Measurements from ENCODE around the gene ABCB9. TPM values are rescaled to one million over a fixed set of nuclear protein-coding genes. Genes with fewer than 3 reads are reported as not detected.

ABCB9 gene
- total RNA-seq, 4 donors from 2014 or later, result 2.3 to 8.4 (median 3.5) TPM

DNA sequence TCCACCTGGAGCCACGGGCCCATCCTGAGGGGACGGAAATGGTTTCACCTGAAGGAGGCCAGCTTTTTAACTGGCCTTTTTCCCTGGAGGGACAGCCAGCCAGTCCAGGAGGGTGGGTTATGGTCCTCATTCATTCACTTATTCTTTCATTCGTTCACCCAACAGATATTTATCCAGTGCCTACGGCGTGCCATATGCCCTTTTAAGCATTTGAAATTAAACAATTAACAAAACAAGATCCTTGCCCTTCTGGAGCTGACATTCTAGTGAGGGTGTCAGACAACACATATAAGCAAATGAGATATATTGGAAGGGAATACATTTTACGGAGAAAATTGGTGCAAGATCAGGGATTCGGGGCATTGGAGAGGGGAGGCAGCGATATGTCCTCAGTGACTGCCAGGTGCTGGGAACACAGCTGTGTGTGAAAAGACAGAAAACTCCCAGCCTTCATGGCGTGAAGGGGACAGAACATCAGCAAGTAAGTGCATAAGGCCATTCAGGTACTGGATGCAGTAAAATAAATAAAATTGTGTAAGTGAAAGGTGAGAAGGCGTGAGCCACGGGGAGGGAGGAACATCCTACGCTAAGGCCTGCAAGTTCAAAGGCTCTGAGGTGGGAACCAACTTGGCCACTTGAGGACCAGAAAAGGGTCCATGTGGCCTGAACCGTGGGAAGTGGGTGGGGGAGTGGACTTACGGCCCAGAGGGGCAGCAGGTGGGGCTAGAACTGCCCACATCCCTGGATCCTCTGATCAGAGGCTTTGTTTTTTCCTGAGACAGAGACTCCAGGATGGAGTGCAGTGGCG lies 684 bp upstream of the ABCB9 start:
- peak overlapping the region in 1 of 2 donors; percentile 66 for H3K4me3 ChIP-seq
- H3K36me3 ChIP-seq, result no peaks in the 10 kb centered on the region
- TF ChIP-seq, protein P1, sequence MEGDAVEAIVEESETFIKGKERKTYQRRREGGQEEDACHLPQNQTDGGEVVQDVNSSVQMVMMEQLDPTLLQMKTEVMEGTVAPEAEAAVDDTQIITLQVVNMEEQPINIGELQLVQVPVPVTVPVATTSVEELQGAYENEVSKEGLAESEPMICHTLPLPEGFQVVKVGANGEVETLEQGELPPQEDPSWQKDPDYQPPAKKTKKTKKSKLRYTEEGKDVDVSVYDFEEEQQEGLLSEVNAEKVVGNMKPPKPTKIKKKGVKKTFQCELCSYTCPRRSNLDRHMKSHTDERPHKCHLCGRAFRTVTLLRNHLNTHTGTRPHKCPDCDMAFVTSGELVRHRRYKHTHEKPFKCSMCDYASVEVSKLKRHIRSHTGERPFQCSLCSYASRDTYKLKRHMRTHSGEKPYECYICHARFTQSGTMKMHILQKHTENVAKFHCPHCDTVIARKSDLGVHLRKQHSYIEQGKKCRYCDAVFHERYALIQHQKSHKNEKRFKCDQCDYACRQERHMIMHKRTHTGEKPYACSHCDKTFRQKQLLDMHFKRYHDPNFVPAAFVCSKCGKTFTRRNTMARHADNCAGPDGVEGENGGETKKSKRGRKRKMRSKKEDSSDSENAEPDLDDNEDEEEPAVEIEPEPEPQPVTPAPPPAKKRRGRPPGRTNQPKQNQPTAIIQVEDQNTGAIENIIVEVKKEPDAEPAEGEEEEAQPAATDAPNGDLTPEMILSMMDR (IDR thresholded peaks at IDR 0.05), result no peak
- TF ChIP-seq POLR2A (IDR thresholded peaks at IDR 0.05), result no peak
- WGBS, 2 donors (ENCODE audit: low coverage in 1 of 2), result 40 to 66% methylated on average over 5 to 14 of the region's 15 CpGs
- peaks cover 0 to 43% (median 24%) of the 10 kb centered on the region in 3 donors for H3K4me1 ChIP-seq
- H3K9me3 ChIP-seq, result no peaks in the 10 kb centered on the region
- H3K27ac ChIP-seq, result peak overlapping the region in 3 of 4 donors; percentile 61 to 74 (median 72)
- no peak for ATAC-seq
- H3K27me3 ChIP-seq, result no peaks in the 10 kb centered on the region

DNA sequence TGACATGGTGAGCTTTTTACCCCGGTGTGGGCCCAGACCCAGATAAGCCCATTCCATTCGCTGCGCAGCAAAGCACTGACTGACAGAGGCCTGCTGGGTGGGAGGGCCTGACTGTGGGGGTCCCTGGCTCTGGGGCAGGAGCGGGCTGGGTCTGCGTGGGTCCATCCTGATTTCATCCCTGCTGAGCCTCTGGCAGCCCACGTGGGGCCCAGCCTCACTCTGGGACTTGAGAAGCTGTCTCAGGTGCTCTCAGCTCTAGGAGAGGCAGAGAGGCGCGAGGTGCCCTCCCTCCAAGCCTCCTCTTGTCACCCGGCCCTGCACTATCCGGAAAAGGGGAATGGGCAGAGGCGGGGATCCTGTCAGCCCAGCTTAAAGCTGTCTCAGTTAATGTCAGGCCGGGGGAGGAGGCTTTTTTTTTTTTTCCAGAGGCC lies 927 bp downstream of the ABCB9 start:
- no peaks in the 10 kb centered on the region for H3K36me3 ChIP-seq
- H3K9me3 ChIP-seq, result no peaks in the 10 kb centered on the region
- ATAC-seq, result no peak
- H3K4me3 ChIP-seq, result peak overlapping the region in 1 of 2 donors; percentile 66
- H3K27me3 ChIP-seq, result no peaks in the 10 kb centered on the region
- peak overlapping the region in 2 of 4 donors; percentile 72 to 74 for H3K27ac ChIP-seq
- TF ChIP-seq POLR2A (IDR thresholded peaks at IDR 0.05), result no peak
- TF ChIP-seq, protein P1 (IDR thresholded peaks at IDR 0.05), result no peak
- no peak for TF ChIP-seq EP300 (IDR thresholded peaks at IDR 0.05)
- no peak for TF ChIP-seq POLR2AphosphoS5 (IDR thresholded peaks at IDR 0.05)
- H3K4me1 ChIP-seq, result peaks cover 0 to 50% (median 24%) of the 10 kb centered on the region in 3 donors
- 29% methylated on average over 2 of the region's 12 CpGs; no CpG with 5 or more reads in 1 of the 2 donors for WGBS, 2 donors (ENCODE audit: low coverage in 1 of 2)

DNA sequence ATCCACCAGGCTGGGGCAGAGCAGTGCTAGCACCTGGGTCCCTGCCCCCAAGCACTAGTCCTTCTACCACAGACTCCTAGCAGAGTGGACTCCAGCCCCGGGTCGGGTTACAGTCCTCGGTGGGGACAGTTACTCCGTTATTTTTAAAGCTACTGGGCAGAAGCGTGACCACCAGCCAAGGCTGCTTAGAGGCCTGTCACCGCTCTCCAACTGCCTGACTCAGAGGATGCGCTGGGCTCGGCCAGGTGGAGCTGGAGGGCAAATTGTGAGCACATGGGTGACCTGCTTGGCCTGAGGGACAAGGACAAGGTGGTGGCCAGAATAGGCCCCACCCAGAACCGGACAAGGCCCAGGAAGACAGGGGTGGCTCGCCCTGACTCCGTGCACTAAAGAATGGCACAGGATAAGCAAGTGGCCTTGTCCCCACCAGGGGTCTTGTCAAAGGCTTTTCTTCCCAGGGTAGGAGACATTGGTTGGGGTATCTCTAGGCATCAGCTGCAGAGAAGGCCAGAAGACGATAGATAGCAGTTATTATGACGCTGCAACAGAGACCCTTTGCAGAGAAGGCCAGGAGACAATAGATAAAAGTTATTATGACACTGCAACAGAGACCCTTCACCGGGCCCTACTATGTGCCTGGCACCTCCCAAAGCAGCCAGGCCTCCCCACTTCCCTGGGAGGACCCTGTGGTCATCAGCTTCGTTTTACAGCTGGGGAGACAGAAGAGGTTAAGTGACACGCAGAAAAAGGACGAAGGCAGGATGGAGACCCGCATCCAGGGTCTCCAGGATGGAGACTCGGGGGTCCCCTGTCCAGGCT lies 1.6 kb downstream of the ABCB9 start:
- WGBS, 2 donors (ENCODE audit: low coverage in 1 of 2), result 75 to 85% methylated on average over 7 to 9 of the region's 19 CpGs
- H3K27ac ChIP-seq, result no peak overlapping the region
- ATAC-seq, result no peak
- TF ChIP-seq EP300 (IDR thresholded peaks at IDR 0.05) (no peak), POLR2A (IDR thresholded peaks at IDR 0.05) (no peak), POLR2AphosphoS5 (IDR thresholded peaks at IDR 0.05) (no peak)
- TF ChIP-seq, protein P1 (IDR thresholded peaks at IDR 0.05), result no peak
- H3K27me3 ChIP-seq, result no peaks in the 10 kb centered on the region
- no peak overlapping the region for H3K4me3 ChIP-seq
- peaks cover 0 to 50% (median 24%) of the 10 kb centered on the region in 3 donors for H3K4me1 ChIP-seq
- no peaks in the 10 kb centered on the region for H3K9me3 ChIP-seq
- peaks cover 0 to 6% of the 10 kb centered on the region in 2 donors for H3K36me3 ChIP-seq

DNA sequence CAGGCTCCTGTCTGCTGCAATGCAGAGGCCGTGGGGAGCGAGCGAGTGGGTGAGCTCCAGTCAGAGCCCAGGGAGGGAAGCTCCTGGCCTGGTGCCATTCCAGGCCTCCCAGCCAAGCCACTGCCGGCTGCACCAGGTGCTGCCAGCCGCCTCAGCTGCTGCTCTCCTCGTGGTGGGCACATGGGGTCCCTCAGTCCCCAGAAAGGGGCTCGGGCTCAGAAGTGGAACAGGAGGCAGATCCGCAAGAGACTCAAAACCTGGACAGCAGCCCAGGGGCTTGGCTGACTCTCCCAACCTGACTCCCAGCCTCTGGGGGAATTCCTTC lies 2.4 kb downstream of the ABCB9 start:
- no peak for TF ChIP-seq POLR2AphosphoS5 (IDR thresholded peaks at IDR 0.05)
- TF ChIP-seq, protein P1 (IDR thresholded peaks at IDR 0.05), result no peak
- no peak for TF ChIP-seq POLR2A (IDR thresholded peaks at IDR 0.05)
- TF ChIP-seq EP300 (IDR thresholded peaks at IDR 0.05), result no peak
- no peaks in the 10 kb centered on the region for H3K9me3 ChIP-seq
- peak; percentile 22 for ATAC-seq
- no peaks in the 10 kb centered on the region for H3K27me3 ChIP-seq
- H3K4me3 ChIP-seq, result peak overlapping the region in 1 of 2 donors; percentile 12
- H3K36me3 ChIP-seq, result peaks cover 0 to 13% of the 10 kb centered on the region in 2 donors
- no peak overlapping the region for H3K27ac ChIP-seq
- WGBS, 2 donors (ENCODE audit: low coverage in 1 of 2), result no CpG with 5 or more reads among the region's 8 CpGs
- peaks cover 0 to 50% (median 24%) of the 10 kb centered on the region in 3 donors for H3K4me1 ChIP-seq

Data from gastroesophageal sphincter (tissue), 4 donors.